Epithelial cell of esophagus (primary cell): ENCODE data around the gene PPP4R3A.

Experiments used
- DNase-seq: peaks from one replicate; pipeline ENCODE4 v3.0.0; 2010; ENCODE audit warnings: low read depth
- H3K4me3 ChIP-seq: 2 replicates; pipeline ENCODE4 v1.5.1; 2011; ENCODE audit warnings: mild to moderate bottlenecking, low read length, control low read depth
- TF ChIP-seq, protein P1 (sequence below): IDR thresholded peaks from 2 replicates; pipeline ENCODE4 v1.5.1; 2011; ENCODE audit warnings: low read depth, mild to moderate bottlenecking, low read length, control low read depth, inconsistent platforms; ENCODE audit not compliant: insufficient read depth; ENCODE audit errors: missing control alignments

PPP4R3A gene

DNA sequence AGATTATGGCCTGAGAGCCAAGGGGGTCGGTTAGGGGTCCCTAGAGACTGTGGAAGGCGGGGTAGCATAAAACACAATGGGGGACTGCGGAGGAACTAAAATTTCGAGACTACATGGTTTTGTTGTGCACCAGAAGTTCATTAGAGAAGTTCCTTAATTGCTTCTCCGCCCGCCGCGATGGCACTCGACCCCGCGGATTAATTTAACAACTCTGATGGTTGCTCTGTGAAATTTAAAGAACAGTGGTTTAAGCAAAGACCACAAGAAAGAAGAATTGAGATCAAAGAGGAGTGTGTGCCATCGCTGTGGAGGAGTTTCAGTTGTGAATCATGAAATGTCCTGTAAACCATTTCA, 91.1 kb downstream of the PPP4R3A start:
- H3K4me3 ChIP-seq: no peak overlapping the region
- no peak for DNase-seq
- TF ChIP-seq, protein P1, sequence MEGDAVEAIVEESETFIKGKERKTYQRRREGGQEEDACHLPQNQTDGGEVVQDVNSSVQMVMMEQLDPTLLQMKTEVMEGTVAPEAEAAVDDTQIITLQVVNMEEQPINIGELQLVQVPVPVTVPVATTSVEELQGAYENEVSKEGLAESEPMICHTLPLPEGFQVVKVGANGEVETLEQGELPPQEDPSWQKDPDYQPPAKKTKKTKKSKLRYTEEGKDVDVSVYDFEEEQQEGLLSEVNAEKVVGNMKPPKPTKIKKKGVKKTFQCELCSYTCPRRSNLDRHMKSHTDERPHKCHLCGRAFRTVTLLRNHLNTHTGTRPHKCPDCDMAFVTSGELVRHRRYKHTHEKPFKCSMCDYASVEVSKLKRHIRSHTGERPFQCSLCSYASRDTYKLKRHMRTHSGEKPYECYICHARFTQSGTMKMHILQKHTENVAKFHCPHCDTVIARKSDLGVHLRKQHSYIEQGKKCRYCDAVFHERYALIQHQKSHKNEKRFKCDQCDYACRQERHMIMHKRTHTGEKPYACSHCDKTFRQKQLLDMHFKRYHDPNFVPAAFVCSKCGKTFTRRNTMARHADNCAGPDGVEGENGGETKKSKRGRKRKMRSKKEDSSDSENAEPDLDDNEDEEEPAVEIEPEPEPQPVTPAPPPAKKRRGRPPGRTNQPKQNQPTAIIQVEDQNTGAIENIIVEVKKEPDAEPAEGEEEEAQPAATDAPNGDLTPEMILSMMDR: no peak

DNA sequence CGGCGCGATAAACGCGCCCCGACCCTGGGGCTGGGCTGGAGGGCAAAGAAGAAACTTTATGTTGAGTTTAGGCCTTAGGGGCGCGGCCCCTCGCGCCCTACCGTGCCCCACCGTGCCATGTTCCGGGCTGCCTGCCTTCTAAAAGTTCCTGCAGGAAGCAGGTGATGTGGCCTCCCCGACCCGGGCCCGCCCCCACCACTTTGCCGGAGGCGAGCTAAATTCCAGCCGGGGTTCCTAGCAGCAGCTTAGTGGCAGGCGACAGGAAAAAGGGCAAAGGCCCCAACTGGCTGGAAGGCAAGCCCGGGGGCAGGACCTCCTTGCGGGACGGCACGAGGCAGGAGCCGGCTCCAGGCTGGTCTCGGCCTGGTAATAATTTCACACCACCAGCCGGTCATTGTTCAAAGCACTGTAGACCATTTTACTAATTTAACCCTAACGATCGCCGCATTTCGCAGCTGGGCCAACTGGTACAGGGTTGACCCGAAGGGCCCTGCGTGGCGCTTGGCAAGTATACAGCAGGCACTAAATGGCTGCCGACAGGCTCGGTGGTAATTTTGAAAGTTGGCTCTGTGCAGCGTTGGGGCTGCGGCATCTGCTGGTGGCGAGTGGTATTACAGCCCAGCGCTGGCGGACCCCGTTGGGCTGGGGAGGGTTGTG, 91.6 kb downstream of the PPP4R3A start:
- TF ChIP-seq, protein P1: peak; percentile 98
- DNase-seq: peak; percentile 70
- H3K4me3 ChIP-seq: peak overlapping the region; percentile 30

DNA sequence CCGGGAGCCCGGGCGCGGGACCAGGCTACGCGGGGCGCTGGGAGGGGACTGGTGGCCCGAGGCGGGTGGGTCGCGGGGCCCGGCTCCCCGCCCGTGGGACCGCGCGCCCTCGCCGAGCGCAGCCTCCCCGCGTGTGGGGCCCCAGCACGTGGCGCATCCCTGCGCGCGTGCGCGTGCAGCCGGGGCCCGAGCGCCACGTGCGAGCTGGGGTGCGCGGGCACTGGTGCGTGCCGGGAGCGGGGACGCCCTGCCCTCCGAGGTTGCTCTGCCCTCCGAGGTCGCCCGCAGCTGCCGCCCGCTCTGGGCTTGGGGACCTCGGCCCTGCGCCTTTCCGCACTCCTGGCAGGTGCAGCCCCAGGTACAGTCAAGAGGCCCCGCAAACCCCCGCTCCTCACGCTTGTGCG, 92.1 kb downstream of the PPP4R3A start:
- peak overlapping the region; percentile 30 for H3K4me3 ChIP-seq
- peak; percentile 62 for DNase-seq
- TF ChIP-seq, protein P1: no peak

DNA sequence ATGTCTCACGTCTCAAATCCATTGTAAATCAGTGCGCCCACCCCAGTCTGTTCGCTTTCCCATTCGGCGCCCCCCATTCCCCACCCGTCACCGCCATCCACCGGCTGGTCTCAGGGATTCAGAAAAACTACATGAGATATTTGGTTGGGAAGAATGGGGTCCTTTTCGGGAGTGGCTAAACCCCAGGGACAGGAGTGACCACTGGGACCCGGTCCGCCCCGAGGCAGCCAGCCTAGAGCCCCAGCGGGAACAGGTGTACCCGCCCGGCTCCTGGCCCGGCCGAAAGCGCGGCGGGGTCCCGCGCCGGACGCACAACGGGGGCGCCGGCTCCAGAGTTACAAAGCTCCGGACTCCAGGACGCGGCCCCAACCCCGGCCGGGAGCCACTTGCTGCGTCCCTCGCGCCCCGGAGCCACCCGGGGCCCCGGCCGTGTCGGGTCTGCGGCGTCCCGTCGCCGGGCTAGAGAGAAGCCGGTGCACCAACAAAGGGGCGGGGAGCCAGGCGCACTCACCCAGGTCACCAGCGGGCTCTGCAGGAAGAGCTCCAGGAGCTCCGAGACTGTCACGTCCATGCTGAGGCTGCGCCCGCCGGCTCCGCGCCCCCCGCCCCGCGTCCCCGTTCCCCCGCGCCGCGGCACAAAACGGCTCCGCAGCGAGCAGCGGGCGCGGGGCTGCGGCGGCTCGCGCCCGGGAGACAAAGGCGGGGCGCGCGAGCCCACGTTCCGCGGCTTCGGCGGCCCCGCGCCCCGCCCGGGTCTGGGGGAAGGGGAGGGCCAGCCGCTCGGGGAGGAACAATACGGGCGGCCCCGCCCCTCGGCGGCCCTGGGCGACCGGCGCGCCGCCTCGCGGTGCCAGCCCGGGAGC, 92.8 kb downstream of the PPP4R3A start, which contains the start of gene CCDC88C:
Gene CCDC88C, minus strand, starts transcription at position 701 of the 863 bp plus-strand sequence. Its CDS starts 130 bp downstream, at position 571.
- TF ChIP-seq, protein P1: no peak
- peak; percentile 77 for DNase-seq
- H3K4me3 ChIP-seq: peak within 1 kb of the TSS; percentile 76

DNA sequence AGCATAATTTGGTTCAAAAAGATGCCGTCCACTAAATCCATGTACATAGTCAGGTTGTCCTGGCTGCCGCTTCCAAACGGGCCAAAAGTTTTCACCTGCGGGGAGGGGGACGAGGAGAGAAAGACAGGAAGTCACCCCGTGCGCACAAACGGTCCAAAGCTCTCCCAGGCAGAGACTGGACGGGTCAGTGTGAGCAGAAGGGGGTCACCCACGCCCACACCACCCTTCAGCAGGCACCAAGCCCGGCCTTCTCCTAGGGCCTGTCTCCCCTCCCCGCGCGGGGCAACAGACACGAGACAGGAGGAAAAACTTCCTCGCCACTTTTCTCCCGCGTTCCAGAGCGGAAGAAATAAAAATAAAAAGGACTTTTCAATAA, 93.4 kb downstream of the PPP4R3A start:
- no peak for DNase-seq
- TF ChIP-seq, protein P1: no peak
- H3K4me3 ChIP-seq: peak overlapping the region; percentile 76

DNA sequence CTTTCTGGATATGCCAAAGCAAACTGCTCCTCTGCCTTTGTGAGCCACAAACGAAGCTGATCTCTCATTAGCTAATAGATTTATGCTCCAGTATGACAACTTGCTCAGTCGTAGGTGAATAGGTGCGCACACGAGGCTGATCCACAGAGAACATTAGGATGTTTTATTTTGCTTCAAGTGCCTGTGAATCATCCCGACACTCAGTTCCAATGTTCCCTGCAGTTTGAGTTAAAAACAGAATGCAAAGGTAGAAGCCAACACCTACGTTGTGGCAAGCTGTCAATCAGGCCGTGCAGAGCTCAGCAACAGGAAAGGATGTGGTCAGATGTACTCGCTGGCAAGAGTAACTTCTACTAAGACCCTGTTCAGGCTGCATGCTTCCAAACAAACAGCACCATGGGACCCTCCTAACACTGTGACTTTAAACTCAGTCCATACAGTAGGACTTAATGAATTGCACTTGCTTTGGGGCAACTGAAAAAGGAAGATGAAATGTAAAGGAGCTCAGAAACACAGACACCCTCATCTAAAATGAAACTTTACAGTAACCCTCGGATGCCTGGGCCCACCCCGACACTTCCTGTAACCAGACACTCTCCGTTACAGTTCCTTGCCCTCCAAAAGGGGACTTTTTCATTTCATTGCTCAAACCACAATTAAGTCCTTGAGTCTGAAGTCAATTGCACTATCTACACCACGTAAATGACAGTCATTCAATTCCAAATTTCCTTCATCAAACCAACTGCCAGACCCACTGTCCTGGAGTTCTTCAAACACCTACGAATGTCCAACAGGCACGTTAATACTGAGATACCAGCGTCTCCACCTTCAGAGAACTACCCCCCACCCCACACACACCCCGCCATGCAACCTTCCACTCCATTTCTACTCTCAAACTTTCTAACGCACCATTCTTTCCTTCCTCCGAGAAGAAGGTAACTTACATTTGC, 94.0 kb downstream of the PPP4R3A start:
- TF ChIP-seq, protein P1: no peak
- H3K4me3 ChIP-seq: peak overlapping the region; percentile 76
- peak; percentile 85 for DNase-seq
